HG03280 (cell line): ENCODE measurements around the gene UCHL1.

ENCODE experiments used
- ATAC-seq: cut with Tn5 transposase; IDR thresholded peaks from one replicate; pipeline ENCODE4 v1.9.1; 2021; ENCODE audit warnings: mild to moderate bottlenecking, moderate library complexity; ENCODE audit not compliant: unreplicated experiment

The UCHL1 gene

GRCh38 chr4:41256740-41257256, at the start of gene UCHL1:
TSS of gene UCHL1 (plus strand) at chr4:41256928. CDS start at chr4:41256977, 49 bp downstream.
- ATAC-seq, result peak; percentile 40

GRCh38 chr4:41207291-41207831, 49.4 kb upstream of the UCHL1 start:
- no peak for ATAC-seq

GRCh38 chr4:41209187-41209586, 47.5 kb upstream of the UCHL1 start:
- ATAC-seq, result no peak

- ATAC-seq, result no peak
Measured at GRCh38 chr4:41209901-41210300, 46.8 kb upstream of the UCHL1 start.

- no peak for ATAC-seq
Measured at GRCh38 chr4:41211951-41212615, 44.6 kb upstream of the UCHL1 start.

- ATAC-seq, result no peak
Measured at GRCh38 chr4:41212616-41213203, 44.0 kb upstream of the UCHL1 start.

GRCh38 chr4:41213625-41214135, 43.0 kb upstream of the UCHL1 start:
- ATAC-seq, result peak; percentile 21

- ATAC-seq, result peak; percentile 47
Measured at GRCh38 chr4:41214136-41214824, 42.4 kb upstream of the UCHL1 start, which contains the start of gene APBB2. TSS of gene APBB2 (minus strand) at chr4:41214542. CDS start at chr4:41033254, 181,288 bp downstream.

- no peak for ATAC-seq
Measured at GRCh38 chr4:41214825-41215146, 41.9 kb upstream of the UCHL1 start.

GRCh38 chr4:41215155-41215554, 41.6 kb upstream of the UCHL1 start:
- ATAC-seq, result no peak

- ATAC-seq, result no peak
Measured at GRCh38 chr4:41215969-41216293, 40.8 kb upstream of the UCHL1 start.

GRCh38 chr4:41216294-41217019, 40.3 kb upstream of the UCHL1 start:
- ATAC-seq, result peak; percentile 58

GRCh38 chr4:41217020-41217333, 39.8 kb upstream of the UCHL1 start:
- no peak for ATAC-seq

GRCh38 chr4:41217374-41217773, 39.4 kb upstream of the UCHL1 start:
- ATAC-seq, result no peak

GRCh38 chr4:41218703-41219102, 38.0 kb upstream of the UCHL1 start:
- ATAC-seq, result no peak

- ATAC-seq, result no peak
Measured at GRCh38 chr4:41219421-41219950, 37.2 kb upstream of the UCHL1 start.

GRCh38 chr4:41221850-41222645, 34.7 kb upstream of the UCHL1 start:
- ATAC-seq, result no peak

GRCh38 chr4:41227902-41228301, 28.8 kb upstream of the UCHL1 start:
- ATAC-seq, result no peak

- no peak for ATAC-seq
Measured at GRCh38 chr4:41232406-41232805, 24.3 kb upstream of the UCHL1 start.

- ATAC-seq, result no peak
Measured at GRCh38 chr4:41232856-41233255, 23.9 kb upstream of the UCHL1 start.
